Measurements from ENCODE around the gene SNX17.
"Not testable (repeated sequence)": the region's sequence is repeated elsewhere in the genome, so short reads cannot be mapped to it uniquely, and the experiment has no call there.

The SNX17 gene

GRCh38 chr2:27353386-27353761, 17.0 kb upstream of the SNX17 start:
- not testable (repeated sequence) for H2BK15ac ChIP-seq (ENCODE audit: low read length); H2AK5ac ChIP-seq (ENCODE audit: low read depth, low read length); H3K27me3 ChIP-seq (ENCODE audit: control insufficient read depth in 3 of 3, insufficient read depth in 3 of 3, low read depth in 1 of 3, low read length in 3 of 3); H3K18ac ChIP-seq (ENCODE audit: low read length); H3K4me1 ChIP-seq (ENCODE audit: control insufficient read depth in 2 of 2, insufficient read depth in 1 of 2, low read depth in 1 of 2, low read length in 2 of 2); H4K91ac ChIP-seq (ENCODE audit: low read depth, low read length, poor library complexity); H3K9me3 ChIP-seq (replicated peaks in 1 of 2; ENCODE audit: control insufficient read depth in 2 of 2, insufficient read depth in 1 of 2, low read depth in 1 of 2, low read length in 2 of 2); H3K23ac ChIP-seq (ENCODE audit: low read depth, low read length, poor library complexity); H4K8ac ChIP-seq (ENCODE audit: low read depth, low read length); H2BK12ac ChIP-seq (ENCODE audit: low read length); H3K79me1 ChIP-seq (ENCODE audit: low read depth, low read length); H2AFZ ChIP-seq (ENCODE audit: low read length); H3K4me3 ChIP-seq (ENCODE audit: low read length in 2 of 2); H3K4me2 ChIP-seq (ENCODE audit: insufficient read depth, low read length, poor library complexity, severe bottlenecking); H3K27ac ChIP-seq (replicated peaks; ENCODE audit: low read length); H3K4ac ChIP-seq (ENCODE audit: low read length); H2BK5ac ChIP-seq (ENCODE audit: low read length); H3K14ac ChIP-seq (ENCODE audit: low read length); H2BK120ac ChIP-seq (ENCODE audit: low read depth, low read length); DNase-seq (ENCODE audit: low spot score); H3K9ac ChIP-seq (ENCODE audit: low read depth, low read length, poor library complexity)
- peaks cover 2 to 25% of the 10 kb centered on the region in 2 donors for H3K36me3 ChIP-seq (replicated peaks in 1 of 2; ENCODE audit: control insufficient read depth in 2 of 2, insufficient read depth in 2 of 2, low read length in 2 of 2)
- no CpG with 5 or more reads among the region's 5 CpGs for WGBS, 2 donors (ENCODE audit: extremely low coverage in 2 of 2, insufficient read length in 2 of 2, insufficient replicate concordance in 1 of 2)

DNA sequence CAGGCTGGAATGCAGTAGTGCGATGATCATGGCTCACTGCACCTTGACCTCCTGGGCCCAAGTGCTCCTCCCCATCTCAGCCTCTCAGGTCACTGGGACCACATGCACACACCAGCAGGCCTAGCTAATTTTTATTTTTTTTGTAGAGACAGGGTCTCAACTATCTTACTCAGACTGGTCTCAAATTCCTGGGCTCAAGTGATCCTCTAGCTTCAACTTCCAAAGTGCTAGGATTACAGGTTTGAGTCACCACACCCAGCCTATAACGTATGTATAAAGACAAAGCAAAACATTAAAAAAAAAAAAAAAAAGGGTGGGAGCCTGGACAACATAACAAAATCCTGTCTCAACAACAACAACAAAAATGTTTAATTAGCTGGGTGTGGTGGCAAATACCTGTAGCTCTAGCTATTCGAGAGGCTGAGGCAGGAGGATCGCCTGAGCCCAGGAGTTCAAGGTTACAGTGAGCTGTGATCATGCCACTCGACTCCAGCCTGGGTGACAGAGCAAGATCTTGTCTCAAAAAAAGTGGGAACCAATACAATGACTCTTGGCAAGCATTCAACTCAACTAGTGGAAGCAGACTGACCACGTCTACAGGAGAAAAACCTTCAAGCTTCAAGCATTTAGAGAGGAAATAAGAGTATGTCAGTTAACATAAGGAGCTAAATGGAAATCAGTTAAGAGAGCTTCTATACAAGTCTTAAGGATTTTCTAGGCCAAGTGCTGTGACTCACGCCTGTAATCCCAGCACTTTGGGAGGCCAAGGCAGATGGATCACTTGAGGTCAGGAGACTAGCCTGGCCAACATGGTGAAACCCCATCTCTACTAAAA, 16.4 kb upstream of the SNX17 start:
- no peak overlapping the region for H3K18ac ChIP-seq (ENCODE audit: low read length)
- H2BK5ac ChIP-seq (ENCODE audit: low read length): no peak overlapping the region
- no peak overlapping the region for H3K27ac ChIP-seq (replicated peaks; ENCODE audit: low read length)
- peaks cover 2 to 26% of the 10 kb centered on the region in 2 donors for H3K36me3 ChIP-seq (replicated peaks in 1 of 2; ENCODE audit: control insufficient read depth in 2 of 2, insufficient read depth in 2 of 2, low read length in 2 of 2)
- H3K9ac ChIP-seq (ENCODE audit: low read depth, low read length, poor library complexity): no peak overlapping the region
- H3K4me3 ChIP-seq (ENCODE audit: low read length in 2 of 2): no peak overlapping the region
- H2BK15ac ChIP-seq (ENCODE audit: low read length): no peak overlapping the region
- H3K4ac ChIP-seq (ENCODE audit: low read length): no peak overlapping the region
- no peak for DNase-seq (ENCODE audit: low spot score)
- H3K23ac ChIP-seq (ENCODE audit: low read depth, low read length, poor library complexity): no peak overlapping the region
- H4K8ac ChIP-seq (ENCODE audit: low read depth, low read length): no peak overlapping the region
- H3K14ac ChIP-seq (ENCODE audit: low read length): no peak overlapping the region
- peaks cover 7% of the 10 kb centered on the region for H3K79me1 ChIP-seq (ENCODE audit: low read depth, low read length)
- no peak overlapping the region for H2BK120ac ChIP-seq (ENCODE audit: low read depth, low read length)
- no peak overlapping the region for H2BK12ac ChIP-seq (ENCODE audit: low read length)
- H3K4me1 ChIP-seq (ENCODE audit: control insufficient read depth in 2 of 2, insufficient read depth in 1 of 2, low read depth in 1 of 2, low read length in 2 of 2): peaks cover 0 to 3% of the 10 kb centered on the region in 2 donors
- no peak overlapping the region for H4K91ac ChIP-seq (ENCODE audit: low read depth, low read length, poor library complexity)
- no peak overlapping the region for H2AFZ ChIP-seq (ENCODE audit: low read length)
- no peaks in the 10 kb centered on the region for H3K27me3 ChIP-seq (ENCODE audit: control insufficient read depth in 3 of 3, insufficient read depth in 3 of 3, low read depth in 1 of 3, low read length in 3 of 3)
- no CpG with 5 or more reads among the region's 7 CpGs for WGBS, 2 donors (ENCODE audit: extremely low coverage in 2 of 2, insufficient read length in 2 of 2, insufficient replicate concordance in 1 of 2)
- no peak overlapping the region for H2AK5ac ChIP-seq (ENCODE audit: low read depth, low read length)
- H3K4me2 ChIP-seq (ENCODE audit: insufficient read depth, low read length, poor library complexity, severe bottlenecking): no peak overlapping the region
- peaks cover 0 to 7% of the 10 kb centered on the region in 2 donors for H3K9me3 ChIP-seq (replicated peaks in 1 of 2; ENCODE audit: control insufficient read depth in 2 of 2, insufficient read depth in 1 of 2, low read depth in 1 of 2, low read length in 2 of 2)

DNA sequence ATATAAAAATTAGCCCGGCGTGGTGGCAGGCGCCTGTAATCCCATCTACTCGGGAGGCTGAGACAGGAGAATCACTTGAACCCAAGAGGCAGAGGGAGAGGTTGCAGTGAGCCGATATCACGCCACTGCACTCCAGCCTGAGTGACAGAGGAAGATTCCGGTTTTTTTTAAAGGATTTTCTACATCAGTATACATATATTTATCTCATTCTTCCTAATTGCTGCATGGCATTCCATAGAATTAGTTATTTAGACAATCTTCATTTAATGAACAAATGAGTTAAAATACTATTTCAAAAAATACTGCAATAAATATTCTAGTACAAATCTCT, 15.9 kb upstream of the SNX17 start:
- Histone ChIP-seq H3K23ac (ENCODE audit: low read depth, low read length, poor library complexity) (no peak overlapping the region), H4K91ac (ENCODE audit: low read depth, low read length, poor library complexity) (no peak overlapping the region), H3K4ac (ENCODE audit: low read length) (no peak overlapping the region), H3K9me3 (replicated peaks in 1 of 2; ENCODE audit: control insufficient read depth in 2 of 2, insufficient read depth in 1 of 2, low read depth in 1 of 2, low read length in 2 of 2) (peaks cover 0 to 7% of the 10 kb centered on the region in 2 donors), H3K4me2 (ENCODE audit: insufficient read depth, low read length, poor library complexity, severe bottlenecking) (no peak overlapping the region), H2BK120ac (ENCODE audit: low read depth, low read length) (no peak overlapping the region), H3K14ac (ENCODE audit: low read length) (no peak overlapping the region), H3K4me3 (ENCODE audit: low read length in 2 of 2) (no peak overlapping the region), H4K8ac (ENCODE audit: low read depth, low read length) (no peak overlapping the region), H2BK15ac (ENCODE audit: low read length) (no peak overlapping the region), H2AK5ac (ENCODE audit: low read depth, low read length) (no peak overlapping the region), H2AFZ (ENCODE audit: low read length) (no peak overlapping the region), H3K9ac (ENCODE audit: low read depth, low read length, poor library complexity) (no peak overlapping the region), H2BK12ac (ENCODE audit: low read length) (no peak overlapping the region), H3K36me3 (replicated peaks in 1 of 2; ENCODE audit: control insufficient read depth in 2 of 2, insufficient read depth in 2 of 2, low read length in 2 of 2) (peaks cover 2 to 23% of the 10 kb centered on the region in 2 donors), H3K27me3 (ENCODE audit: control insufficient read depth in 3 of 3, insufficient read depth in 3 of 3, low read depth in 1 of 3, low read length in 3 of 3) (no peaks in the 10 kb centered on the region), H3K27ac (replicated peaks; ENCODE audit: low read length) (no peak overlapping the region), H3K4me1 (ENCODE audit: control insufficient read depth in 2 of 2, insufficient read depth in 1 of 2, low read depth in 1 of 2, low read length in 2 of 2) (peaks cover 0 to 3% of the 10 kb centered on the region in 2 donors), H3K18ac (ENCODE audit: low read length) (no peak overlapping the region), H3K79me1 (ENCODE audit: low read depth, low read length) (peaks cover 7% of the 10 kb centered on the region), H2BK5ac (ENCODE audit: low read length) (no peak overlapping the region)
- no CpG with 5 or more reads among the region's 7 CpGs for WGBS, 2 donors (ENCODE audit: extremely low coverage in 2 of 2, insufficient read length in 2 of 2, insufficient replicate concordance in 1 of 2)
- no peak for DNase-seq (ENCODE audit: low spot score)

DNA sequence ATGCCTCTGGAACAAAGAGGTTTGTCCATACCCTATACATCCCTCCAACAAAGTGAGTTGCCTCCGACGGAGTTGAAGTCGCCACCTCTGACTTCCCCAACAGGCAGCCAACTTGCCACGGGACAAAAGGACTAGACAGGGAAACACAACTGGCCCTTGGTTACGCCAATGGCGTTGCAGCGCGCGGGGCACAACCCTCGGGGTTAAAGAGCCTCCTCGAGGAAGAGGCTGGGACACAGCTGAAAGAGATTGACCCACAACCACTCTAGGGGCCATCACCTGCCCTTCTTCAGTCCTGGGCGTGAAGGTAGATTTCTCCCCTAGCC, 14.4 kb upstream of the SNX17 start:
- Histone ChIP-seq H3K9me3 (replicated peaks in 1 of 2; ENCODE audit: control insufficient read depth in 2 of 2, insufficient read depth in 1 of 2, low read depth in 1 of 2, low read length in 2 of 2) (peaks cover 0 to 7% of the 10 kb centered on the region in 2 donors), H2BK15ac (ENCODE audit: low read length) (no peak overlapping the region), H4K91ac (ENCODE audit: low read depth, low read length, poor library complexity) (no peak overlapping the region), H2AFZ (ENCODE audit: low read length) (peak overlapping the region; percentile 96), H3K18ac (ENCODE audit: low read length) (peak overlapping the region; percentile 38), H3K23ac (ENCODE audit: low read depth, low read length, poor library complexity) (peak overlapping the region; percentile 29), H2BK12ac (ENCODE audit: low read length) (no peak overlapping the region), H2BK5ac (ENCODE audit: low read length) (peak overlapping the region; percentile 9), H3K79me1 (ENCODE audit: low read depth, low read length) (peaks cover 7% of the 10 kb centered on the region), H3K9ac (ENCODE audit: low read depth, low read length, poor library complexity) (peak overlapping the region; percentile 92), H3K4me3 (ENCODE audit: low read length in 2 of 2) (peak overlapping the region; percentile 95 to 97), H2BK120ac (ENCODE audit: low read depth, low read length) (no peak overlapping the region), H3K27ac (replicated peaks; ENCODE audit: low read length) (peak overlapping the region; percentile 93), H3K4me2 (ENCODE audit: insufficient read depth, low read length, poor library complexity, severe bottlenecking) (peak overlapping the region; percentile 91), H3K36me3 (replicated peaks in 1 of 2; ENCODE audit: control insufficient read depth in 2 of 2, insufficient read depth in 2 of 2, low read length in 2 of 2) (peaks cover 0 to 19% of the 10 kb centered on the region in 2 donors), H4K8ac (ENCODE audit: low read depth, low read length) (no peak overlapping the region), H3K4ac (ENCODE audit: low read length) (peak overlapping the region; percentile 95), H2AK5ac (ENCODE audit: low read depth, low read length) (peak overlapping the region; percentile 4), H3K14ac (ENCODE audit: low read length) (peak overlapping the region; percentile 89), H3K27me3 (ENCODE audit: control insufficient read depth in 3 of 3, insufficient read depth in 3 of 3, low read depth in 1 of 3, low read length in 3 of 3) (no peaks in the 10 kb centered on the region), H3K4me1 (ENCODE audit: control insufficient read depth in 2 of 2, insufficient read depth in 1 of 2, low read depth in 1 of 2, low read length in 2 of 2) (peaks cover 0 to 3% of the 10 kb centered on the region in 2 donors)
- WGBS, 2 donors (ENCODE audit: extremely low coverage in 2 of 2, insufficient read length in 2 of 2, insufficient replicate concordance in 1 of 2): no CpG with 5 or more reads among the region's 12 CpGs
- DNase-seq (ENCODE audit: low spot score): no peak

Measured in neuronal stem cell (in vitro differentiated cells).